Gastrocnemius medialis (tissue), 4 donors: ENCODE measurements around the gene IL3RA. TPM values are rescaled to one million over a fixed set of nuclear protein-coding genes. Genes with fewer than 3 reads are reported as not detected.

Source experiments
- ATAC-seq, 2 donors: fragments of 150-250 bp; one replicate each; pipeline ENCODE4 v1.9.1; 2016
- DNase-seq, 2 donors: peaks; one replicate each; pipeline ENCODE4 v3.0.0-alpha.2; 2019
- H3K27ac ChIP-seq, 4 donors: fragments of 200-600 bp; sonication (generic); 1 replicate in 1 of 4; 2 replicates in 3 of 4; pipeline ENCODE4 v1.5.1; 2016 to 2018; ENCODE audit warnings: mild to moderate bottlenecking in 2 of 4, moderate library complexity in 1 of 4
- H3K27me3 ChIP-seq, 3 donors: fragments of 200-600 bp; sonication (generic) in 2 of 3; 1 replicate in 1 of 3; 2 replicates in 2 of 3; pipeline versions ENCODE4 v1.5.1 to v1.6.0; 2016 to 2019; ENCODE audit warnings: mild to moderate bottlenecking in 1 of 3, moderate library complexity in 1 of 3
- H3K36me3 ChIP-seq, 2 donors: fragments of 200-600 bp; sonication (generic) in 1 of 2; one replicate each; pipeline ENCODE4 v1.5.1; 2017 to 2018
- H3K4me1 ChIP-seq, 2 donors: fragments of 200-600 bp; sonication (generic) in 1 of 2; one replicate each; pipeline ENCODE4 v1.5.1; 2016 to 2017; ENCODE audit warnings: mild to moderate bottlenecking in 2 of 2
- H3K4me3 ChIP-seq, 4 donors: fragments of 200-600 bp; sonication (generic) in 3 of 4; 1 replicate in 1 of 4; 2 replicates in 3 of 4; pipeline ENCODE4 v1.5.1; 2016 to 2019; ENCODE audit warnings: mild to moderate bottlenecking in 2 of 4
- H3K9me3 ChIP-seq, 3 donors: fragments of 200-600 bp; sonication (generic) in 2 of 3; 1 replicate in 1 of 3; 2 replicates in 2 of 3; pipeline ENCODE4 v1.5.1; 2016 to 2019
- CTCF ChIP-seq, 5 experiments: fragments of 450-650 bp in 3 of 5; fragments of 200-600 bp in 2 of 5; sonication (generic) in 2 of 5; IDR thresholded peaks in 4 of 5; conservative IDR thresholded peaks in 1 of 5; 1 replicate in 4 of 5; 2 replicates in 1 of 5; pipeline ENCODE4 v1.5.1; 2016 to 2019; ENCODE audit warnings: antibody characterized with exemption in 5 of 5, mild to moderate bottlenecking in 3 of 5, moderate library complexity in 3 of 5
- POLR2A ChIP-seq, 2 donors: fragments of 450-650 bp; IDR thresholded peaks; one replicate each; pipeline ENCODE4 v1.6.1; 2017; ENCODE audit warnings: antibody characterized with exemption in 2 of 2, mild to moderate bottlenecking in 2 of 2, moderate library complexity in 2 of 2
- in situ Hi-C, 4 donors: fragments of 200-750 bp; cut with MboI; loops; one replicate each; pipeline versions ENCODE4 v1.15.0 to v1.8.0; 2017; ENCODE audit warnings: low sequenced_read_pairs in 4 of 4
- intact Hi-C: fragments of 100-400 bp; cut with DNase I; formaldehyde crosslinking; loops from one replicate; pipeline ENCODE4 v1.15.1; 2023; ENCODE audit warnings: low total_unique reads
- total RNA-seq, 4 donors: library from RNA; depleted of rRNA; stranded (reverse); fragments of >200 nt; gene quantifications; one replicate each; pipeline versions ENCODE4 v1.1.0 to v1.2.3, GENCODE V29; 2016

The IL3RA gene
- total RNA-seq, 4 donors from 2014 or later: 2.8 to 8.0 (median 5.6) TPM

GRCh38 chrX:1391707-1392375 lies 55.3 kb downstream of the IL3RA start, which contains the start of gene SLC25A6:
TSS of gene SLC25A6 (minus strand) at chrX:1392113. CDS start at chrX:1392009, 104 bp downstream.
- DNase-seq (peak; percentile 98 to 99), ATAC-seq (peak; percentile 82 to 88)
- in situ Hi-C loops: loop anchor here in 1 of 4 donors (10.0 kb wide), 1 partner anchor 63 kb away; the partner anchor contains the start of gene ASMTL
- Histone ChIP-seq H3K27me3 (no peaks in the 10 kb centered on the region), H3K27ac (peak within 1 kb of the TSS; percentile 98 to 100 (median 98)), H3K9me3 (no peaks in the 10 kb centered on the region), H3K4me3 (peak within 1 kb of the TSS; percentile 86 to 100 (median 98)), H3K4me1 (peaks cover 38 to 57% of the 10 kb centered on the region in 2 donors), H3K36me3 (peaks cover 2 to 50% of the 10 kb centered on the region in 2 donors)
- TF ChIP-seq POLR2A (IDR thresholded peaks at IDR 0.05) (peak; percentile 95 to 98), CTCF (IDR thresholded peaks at IDR 0.05 in 4 of 5, conservative IDR thresholded peaks at IDR 0.05 in 1 of 5) (peak in 3 of 5 experiments; percentile 27 to 48 (median 32))
- intact Hi-C loops: loop anchor here (1.0 to 10.0 kb wide), 7 partner anchors 61 to 1299 kb away; partner anchors contain the start of genes AKAP17A, CD99 and PPP2R3B

- peak; percentile 70 to 72 for ATAC-seq
- TF ChIP-seq CTCF (IDR thresholded peaks at IDR 0.05 in 4 of 5, conservative IDR thresholded peaks at IDR 0.05 in 1 of 5): no peak
- peak; percentile 28 to 70 for TF ChIP-seq POLR2A (IDR thresholded peaks at IDR 0.05)
- Histone ChIP-seq H3K36me3 (peaks cover 2 to 45% of the 10 kb centered on the region in 2 donors), H3K27ac (peak overlapping the region; percentile 98 to 100 (median 98)), H3K9me3 (no peaks in the 10 kb centered on the region), H3K4me3 (peak overlapping the region; percentile 86 to 100 (median 98)), H3K27me3 (no peaks in the 10 kb centered on the region), H3K4me1 (peaks cover 38 to 55% of the 10 kb centered on the region in 2 donors)
- peak; percentile 66 to 69 for DNase-seq
- in situ Hi-C loops (loop anchor here in 1 of 4 donors (10.0 kb wide), 1 partner anchor 62 kb away; the partner anchor contains the start of gene ASMTL), intact Hi-C loops (loop anchor here (1.0 to 10.0 kb wide), 7 partner anchors 61 to 1298 kb away; partner anchors contain the start of genes AKAP17A, CD99 and PPP2R3B)
Measured at GRCh38 chrX:1392376-1393068, 55.9 kb downstream of the IL3RA start.

GRCh38 chrX:1393871-1394615 lies 57.5 kb downstream of the IL3RA start:
- Histone ChIP-seq H3K27ac (peak overlapping the region; percentile 98 to 100 (median 98)), H3K4me3 (peak overlapping the region; percentile 24 to 100 (median 98)), H3K4me1 (peaks cover 27 to 41% of the 10 kb centered on the region in 2 donors), H3K36me3 (peaks cover 2 to 30% of the 10 kb centered on the region in 2 donors), H3K9me3 (no peaks in the 10 kb centered on the region), H3K27me3 (no peaks in the 10 kb centered on the region)
- in situ Hi-C loops: loop anchor here in 1 of 4 donors (10.0 kb wide), 1 partner anchor 61 kb away; the partner anchor contains the start of gene ASMTL
- intact Hi-C loops: loop anchor here (2.0 to 10.0 kb wide), 5 partner anchors 399 to 1297 kb away; partner anchors contain the start of genes CD99 and PPP2R3B
- peak in 1 of 2 donors; percentile 8 for DNase-seq
- ATAC-seq: no peak
- TF ChIP-seq CTCF (IDR thresholded peaks at IDR 0.05 in 4 of 5, conservative IDR thresholded peaks at IDR 0.05 in 1 of 5) (no peak), POLR2A (IDR thresholded peaks at IDR 0.05) (no peak)
